Activated effector memory CD4-positive, alpha-beta T cell treated with anti-CD3 and anti-CD28 coated beads, Interleukin-2, amount 50 U/mL, for 16 hours (primary cell): ENCODE results near the gene FZD2.

Experiments
- DNase-seq: peaks from one replicate; pipeline ENCODE4 v3.0.0-alpha.2; 2020

Gene FZD2

DNA sequence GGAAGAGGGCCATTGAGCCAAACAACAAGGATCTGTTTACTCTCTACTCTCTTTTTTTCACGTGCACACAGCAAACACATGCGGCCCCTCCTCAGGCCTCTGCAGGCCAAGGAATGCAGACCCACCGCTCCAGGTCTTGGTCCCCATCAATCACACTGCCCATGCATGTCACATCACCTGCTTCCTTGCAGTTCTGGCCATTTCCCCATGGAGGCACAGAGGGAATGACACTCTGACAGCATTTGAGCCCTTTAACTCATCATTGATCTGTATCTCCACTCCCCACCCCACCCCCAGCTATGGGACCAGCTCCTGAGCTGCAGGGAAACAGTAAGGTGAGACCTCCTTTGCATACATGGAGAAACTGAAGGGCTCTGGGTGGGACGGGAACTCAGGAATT is 53.0 kb downstream of the FZD2 start:
- DNase-seq, result no peak
